Measurements from ENCODE around the gene TSTD1.
A peak's percentile ranks its signal among the peaks of the same experiment; 100 is the strongest.

TSTD1 gene

DNA sequence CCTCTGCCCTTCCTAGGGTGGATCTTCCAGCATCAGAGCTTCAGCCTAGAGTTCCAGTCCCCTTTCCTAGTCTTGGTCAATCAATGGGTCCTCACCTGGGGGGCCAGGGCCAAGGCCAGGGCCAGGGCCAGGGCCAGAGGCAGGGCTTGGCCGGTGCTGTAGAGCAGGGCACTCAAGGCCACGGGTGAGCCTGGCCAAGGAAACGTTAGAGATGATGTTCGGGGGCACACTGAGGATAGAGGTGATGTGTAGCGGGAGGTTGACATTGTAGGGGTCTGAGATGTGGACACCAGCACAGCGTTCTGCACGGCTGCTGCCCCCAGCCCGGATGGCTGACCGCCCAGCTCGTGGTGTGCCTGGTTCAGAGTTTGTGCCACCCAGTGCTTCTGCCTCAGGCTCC lies 12.5 kb upstream of the TSTD1 start:
- H3K27ac Mint-ChIP-seq: peak overlapping the region; percentile 77
- no peak overlapping the region for H3K4me3 Mint-ChIP-seq
- DNase-seq (ENCODE audit: low spot score in 2 of 2) (no peak), ATAC-seq (no peak)
- no peaks in the 10 kb centered on the region for H3K9me3 Mint-ChIP-seq
- peaks cover 100% of the 10 kb centered on the region for H3K36me3 Mint-ChIP-seq
- H3K4me1 Mint-ChIP-seq: peaks cover 49% of the 10 kb centered on the region

DNA sequence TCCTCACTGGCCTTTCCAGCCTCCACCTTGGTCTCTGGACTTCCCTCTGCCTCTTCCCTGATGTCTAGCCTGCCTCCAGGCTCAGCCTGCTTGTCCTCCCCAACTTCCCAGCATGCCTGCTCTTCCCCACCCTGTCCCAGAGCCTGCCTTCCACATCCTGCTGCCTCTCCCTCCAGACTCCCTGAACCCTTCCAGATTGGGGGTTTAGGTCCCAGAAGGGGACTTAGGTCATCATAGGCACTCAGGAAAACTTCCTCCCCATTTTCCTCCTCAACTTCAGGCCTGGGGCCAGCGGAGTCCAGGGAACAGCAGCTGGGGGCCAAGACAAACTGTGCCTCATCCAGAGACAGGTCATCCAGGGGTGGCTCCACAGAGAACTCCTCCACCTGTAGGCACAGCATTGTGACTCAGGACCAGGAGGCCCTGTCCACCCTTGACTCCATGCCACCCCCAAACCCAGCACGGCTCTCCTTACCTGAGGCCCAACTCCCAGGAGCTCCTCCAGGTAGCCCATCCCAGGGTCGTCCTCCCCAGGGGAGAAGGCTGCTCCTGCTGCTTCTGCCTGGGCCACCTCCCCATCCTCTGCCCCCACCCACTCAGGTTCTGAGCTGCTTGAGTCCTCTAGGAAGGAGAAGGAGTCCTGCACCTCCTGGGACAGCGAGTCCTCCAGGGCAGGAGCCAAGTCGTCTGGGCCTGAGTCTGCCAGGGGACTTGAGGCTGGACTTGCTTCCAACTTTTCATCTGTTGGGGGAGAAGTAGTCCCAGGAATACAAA lies 10.4 kb upstream of the TSTD1 start:
- peaks cover 59% of the 10 kb centered on the region for H3K4me1 Mint-ChIP-seq
- no peaks in the 10 kb centered on the region for H3K9me3 Mint-ChIP-seq
- H3K36me3 Mint-ChIP-seq: peaks cover 100% of the 10 kb centered on the region
- no peak for DNase-seq (ENCODE audit: low spot score in 2 of 2)
- H3K27ac Mint-ChIP-seq: peak overlapping the region; percentile 99
- ATAC-seq: no peak
- H3K4me3 Mint-ChIP-seq: no peak overlapping the region

- peaks cover 59% of the 10 kb centered on the region for H3K4me1 Mint-ChIP-seq
- H3K4me3 Mint-ChIP-seq: peak overlapping the region; percentile 85
- peak overlapping the region; percentile 99 for H3K27ac Mint-ChIP-seq
- no peaks in the 10 kb centered on the region for H3K9me3 Mint-ChIP-seq
- ATAC-seq (no peak), DNase-seq (ENCODE audit: low spot score in 2 of 2) (no peak)
- H3K36me3 Mint-ChIP-seq: peaks cover 94% of the 10 kb centered on the region
Measured at GRCh38 chr1:161047436-161048420, 9.0 kb upstream of the TSTD1 start.

DNA sequence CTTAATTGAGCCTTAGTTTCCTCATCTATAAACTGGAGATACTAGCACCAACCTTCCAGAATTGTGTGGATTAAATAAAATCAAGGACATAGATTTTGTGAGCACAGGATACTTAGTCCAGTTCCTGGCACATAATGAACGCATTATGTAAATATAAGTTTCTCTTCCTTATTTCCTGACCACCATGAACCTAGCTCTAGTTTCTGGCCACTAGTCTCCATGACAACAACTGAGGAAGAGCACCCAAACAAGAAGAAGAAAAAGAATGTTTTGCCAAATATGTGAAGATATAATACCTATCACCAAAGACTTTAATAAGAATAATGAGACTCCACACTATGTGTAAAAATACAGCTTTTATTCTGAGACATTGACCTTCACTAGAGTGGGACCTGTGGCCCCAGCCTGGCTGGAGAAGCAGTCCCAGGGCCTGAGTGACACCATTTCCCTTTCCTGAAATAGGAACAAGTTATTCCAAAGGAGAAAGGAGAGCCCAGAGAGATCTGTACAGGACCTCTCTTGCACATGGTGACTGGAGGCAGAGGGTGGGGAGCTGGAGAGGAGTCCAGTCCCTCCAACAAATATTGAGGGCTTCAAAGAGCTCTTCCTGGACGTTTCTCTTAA lies 8.0 kb upstream of the TSTD1 start:
- H3K4me1 Mint-ChIP-seq: peaks cover 61% of the 10 kb centered on the region
- H3K9me3 Mint-ChIP-seq: no peaks in the 10 kb centered on the region
- DNase-seq (ENCODE audit: low spot score in 2 of 2) (no peak), ATAC-seq (no peak)
- H3K27ac Mint-ChIP-seq: peak overlapping the region; percentile 99
- H3K36me3 Mint-ChIP-seq: peaks cover 94% of the 10 kb centered on the region
- peak overlapping the region; percentile 85 for H3K4me3 Mint-ChIP-seq

GRCh38 chr1:161045736-161046604 lies 7.2 kb upstream of the TSTD1 start, which contains the start of gene USF1:
Gene USF1, minus strand, starts transcription at chr1:161045977. Its CDS starts 2,702 bp downstream, at chr1:161043275.
- ATAC-seq (peak; percentile 90), DNase-seq (ENCODE audit: low spot score in 2 of 2) (peak; percentile 79 to 97)
- H3K9me3 Mint-ChIP-seq: no peaks in the 10 kb centered on the region
- H3K27ac Mint-ChIP-seq: peak within 1 kb of the TSS; percentile 99
- peak within 1 kb of the TSS; percentile 85 for H3K4me3 Mint-ChIP-seq
- peaks cover 68% of the 10 kb centered on the region for H3K4me1 Mint-ChIP-seq
- H3K36me3 Mint-ChIP-seq: peaks cover 94% of the 10 kb centered on the region

GRCh38 chr1:161044908-161045735 lies 6.4 kb upstream of the TSTD1 start:
- H3K36me3 Mint-ChIP-seq: peaks cover 94% of the 10 kb centered on the region
- no peaks in the 10 kb centered on the region for H3K9me3 Mint-ChIP-seq
- DNase-seq (ENCODE audit: low spot score in 2 of 2): peak; percentile 41 to 85
- H3K4me1 Mint-ChIP-seq: peaks cover 68% of the 10 kb centered on the region
- peak; percentile 66 for ATAC-seq
- H3K27ac Mint-ChIP-seq: peak overlapping the region; percentile 99
- H3K4me3 Mint-ChIP-seq: peak overlapping the region; percentile 85

DNA sequence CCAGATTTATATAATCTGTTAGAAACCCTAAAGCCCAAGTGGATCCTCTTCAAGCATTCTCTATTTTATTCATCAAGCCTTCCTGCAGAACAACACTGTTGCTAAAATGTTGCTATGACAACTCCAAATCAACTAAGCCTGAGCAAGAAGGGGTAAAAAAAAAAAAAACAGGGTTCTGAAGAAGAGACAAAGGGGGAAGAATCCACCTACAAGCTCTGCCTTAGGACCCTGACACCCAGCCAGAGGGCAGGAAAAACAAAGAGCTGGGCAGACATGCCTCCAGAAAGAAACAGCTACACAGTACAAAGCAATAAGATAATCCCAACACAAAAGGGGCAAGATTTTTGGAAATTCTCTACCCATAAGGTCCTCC lies 5.8 kb upstream of the TSTD1 start:
- DNase-seq (ENCODE audit: low spot score in 2 of 2) (no peak), ATAC-seq (no peak)
- Mint-ChIP-seq H3K27ac (peak overlapping the region; percentile 99), H3K4me1 (peaks cover 74% of the 10 kb centered on the region), H3K9me3 (no peaks in the 10 kb centered on the region), H3K4me3 (peak overlapping the region; percentile 85), H3K36me3 (peaks cover 94% of the 10 kb centered on the region)

DNA sequence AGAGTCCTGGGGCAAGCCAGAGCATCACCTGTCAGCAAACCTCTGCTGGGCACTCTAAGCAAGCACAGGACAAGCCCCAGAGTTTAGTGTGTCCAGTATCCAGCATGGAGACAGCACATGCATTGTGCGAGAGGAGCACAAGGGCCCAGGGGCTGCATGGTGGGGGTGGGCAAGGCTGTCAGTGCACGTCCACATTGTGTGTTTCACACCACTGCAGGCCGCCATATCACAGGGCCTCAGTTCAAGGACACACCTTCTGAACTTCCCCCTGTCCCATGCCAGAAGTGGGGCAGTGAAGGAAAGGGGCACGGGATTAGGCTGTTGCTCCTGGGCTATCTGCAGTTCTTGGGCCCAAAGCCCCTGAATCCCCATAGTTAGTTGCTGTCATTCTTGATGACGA lies 782 bp upstream of the TSTD1 start:
- no peak for DNase-seq (ENCODE audit: low spot score in 2 of 2)
- Mint-ChIP-seq H3K4me1 (peaks cover 57% of the 10 kb centered on the region), H3K9me3 (no peaks in the 10 kb centered on the region), H3K4me3 (peak overlapping the region; percentile 91), H3K27ac (peak overlapping the region; percentile 92), H3K36me3 (peaks cover 75% of the 10 kb centered on the region)
- ATAC-seq: no peak

DNA sequence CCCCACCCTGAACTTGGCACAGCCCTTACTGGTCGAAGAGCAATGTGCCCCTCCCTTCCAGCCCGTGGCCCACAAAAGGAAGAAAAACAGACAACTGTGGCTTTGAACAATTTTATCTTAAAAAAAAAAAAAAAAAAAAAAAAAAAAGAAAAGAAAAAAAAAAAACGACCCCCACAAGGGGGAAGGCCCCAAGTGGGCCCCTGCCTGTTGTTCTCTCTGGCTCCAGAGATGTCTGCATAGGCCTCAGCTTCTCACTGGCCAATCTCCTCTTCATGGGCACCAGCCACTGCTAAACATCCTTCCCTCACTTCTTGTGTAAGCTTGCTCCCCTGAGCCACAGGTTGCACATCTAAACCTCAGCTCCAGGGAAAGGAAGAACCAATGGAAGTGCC lies 386 bp upstream of the TSTD1 start:
- peaks cover 71% of the 10 kb centered on the region for H3K36me3 Mint-ChIP-seq
- peak overlapping the region; percentile 92 for H3K27ac Mint-ChIP-seq
- peak overlapping the region; percentile 91 for H3K4me3 Mint-ChIP-seq
- no peak for ATAC-seq
- no peaks in the 10 kb centered on the region for H3K9me3 Mint-ChIP-seq
- DNase-seq (ENCODE audit: low spot score in 2 of 2): no peak
- peaks cover 53% of the 10 kb centered on the region for H3K4me1 Mint-ChIP-seq

DNA sequence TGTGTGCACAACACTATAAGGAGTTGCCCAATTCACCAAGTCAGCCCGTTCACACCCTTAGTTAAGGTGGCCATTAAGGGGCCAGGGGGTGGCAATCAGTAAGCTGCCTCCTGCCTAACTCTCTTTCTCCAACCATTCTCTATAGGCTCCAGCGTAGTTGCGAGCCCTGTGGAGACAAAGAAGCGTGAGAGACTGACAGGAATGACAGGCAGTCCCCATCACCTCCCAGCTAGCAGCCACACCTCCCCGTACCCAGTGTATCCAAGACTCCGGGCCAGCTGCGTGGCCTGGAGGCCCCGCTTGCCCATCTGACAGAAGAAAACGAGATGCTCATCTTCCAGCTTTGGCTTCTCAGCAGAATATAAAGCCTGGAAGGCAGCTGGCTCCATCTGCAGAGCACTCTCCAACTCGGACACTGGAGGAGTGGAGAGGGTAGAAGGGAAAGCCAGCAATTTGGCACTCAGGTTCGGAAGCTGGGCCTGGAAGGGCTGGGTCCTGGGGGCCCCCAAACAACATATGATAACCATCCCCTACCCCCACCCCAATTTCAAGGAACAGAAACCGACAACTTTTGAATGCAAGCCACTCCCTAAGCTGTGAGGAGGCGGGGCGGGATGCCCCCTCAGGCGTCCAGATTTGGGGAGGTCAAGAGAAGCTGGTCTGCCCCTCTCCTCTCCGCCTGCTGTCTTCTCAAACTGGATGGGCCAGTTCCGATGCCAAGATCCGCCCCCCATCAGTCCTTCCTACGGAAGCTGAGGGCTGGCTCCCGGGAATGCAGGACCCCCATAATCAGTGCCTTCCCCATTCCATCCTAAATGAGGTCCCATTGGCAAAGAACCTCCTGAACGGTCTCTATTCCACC lies 872 bp downstream of the TSTD1 start:
- peaks cover 49% of the 10 kb centered on the region for H3K4me1 Mint-ChIP-seq
- H3K4me3 Mint-ChIP-seq: peak overlapping the region; percentile 91
- H3K27ac Mint-ChIP-seq: peak overlapping the region; percentile 92
- DNase-seq (ENCODE audit: low spot score in 2 of 2): no peak
- peaks cover 64% of the 10 kb centered on the region for H3K36me3 Mint-ChIP-seq
- ATAC-seq: no peak
- H3K9me3 Mint-ChIP-seq: no peaks in the 10 kb centered on the region

- Mint-ChIP-seq H3K9me3 (no peaks in the 10 kb centered on the region), H3K36me3 (peaks cover 26% of the 10 kb centered on the region), H3K27ac (no peak overlapping the region), H3K4me3 (no peak overlapping the region), H3K4me1 (peaks cover 31% of the 10 kb centered on the region)
- peak; percentile 35 for ATAC-seq
- DNase-seq (ENCODE audit: low spot score in 2 of 2): no peak
Measured at GRCh38 chr1:161033751-161034150, 5.0 kb downstream of the TSTD1 start.

DNA sequence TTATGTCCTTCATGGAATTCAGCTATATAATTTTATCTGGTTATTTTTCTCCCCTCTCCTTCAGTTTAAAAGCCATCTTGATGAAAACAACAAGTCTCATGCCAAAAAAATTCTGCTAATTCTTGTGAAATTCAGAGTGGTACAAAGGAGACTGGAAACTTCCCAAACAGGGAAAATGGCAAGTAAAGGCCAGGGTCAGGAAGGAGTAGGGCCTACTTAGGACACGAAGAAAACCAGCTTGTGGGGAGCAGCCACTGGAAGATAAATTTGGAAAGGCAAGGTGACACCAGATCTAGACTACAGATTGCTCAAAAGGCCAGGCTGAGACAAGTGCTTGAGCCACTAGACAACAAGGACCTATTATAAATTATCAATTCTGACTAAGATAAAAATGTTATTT lies 6.4 kb downstream of the TSTD1 start:
- Mint-ChIP-seq H3K4me1 (peaks cover 19% of the 10 kb centered on the region), H3K4me3 (peak overlapping the region; percentile 2), H3K9me3 (no peaks in the 10 kb centered on the region), H3K27ac (peak overlapping the region; percentile 4), H3K36me3 (peaks cover 14% of the 10 kb centered on the region)
- ATAC-seq (no peak), DNase-seq (ENCODE audit: low spot score in 2 of 2) (no peak)

GRCh38 chr1:161031874-161032273 lies 6.9 kb downstream of the TSTD1 start:
- Mint-ChIP-seq H3K36me3 (peaks cover 13% of the 10 kb centered on the region), H3K4me3 (no peak overlapping the region), H3K4me1 (peaks cover 22% of the 10 kb centered on the region), H3K9me3 (no peaks in the 10 kb centered on the region), H3K27ac (peak overlapping the region; percentile 84)
- DNase-seq (ENCODE audit: low spot score in 2 of 2): no peak
- ATAC-seq: no peak
